Stimulated activated CD4-positive, alpha-beta T cell treated with anti-CD3 and anti-CD28 coated beads, Interleukin-4, amount 100 ng/mL, for 1 hour (primary cell): Measurements from ENCODE around the gene ARHGEF4.

Experiments
- DNase-seq: peaks from one replicate; pipeline ENCODE4 v3.0.0-alpha.2; 2020

The ARHGEF4 gene

DNA sequence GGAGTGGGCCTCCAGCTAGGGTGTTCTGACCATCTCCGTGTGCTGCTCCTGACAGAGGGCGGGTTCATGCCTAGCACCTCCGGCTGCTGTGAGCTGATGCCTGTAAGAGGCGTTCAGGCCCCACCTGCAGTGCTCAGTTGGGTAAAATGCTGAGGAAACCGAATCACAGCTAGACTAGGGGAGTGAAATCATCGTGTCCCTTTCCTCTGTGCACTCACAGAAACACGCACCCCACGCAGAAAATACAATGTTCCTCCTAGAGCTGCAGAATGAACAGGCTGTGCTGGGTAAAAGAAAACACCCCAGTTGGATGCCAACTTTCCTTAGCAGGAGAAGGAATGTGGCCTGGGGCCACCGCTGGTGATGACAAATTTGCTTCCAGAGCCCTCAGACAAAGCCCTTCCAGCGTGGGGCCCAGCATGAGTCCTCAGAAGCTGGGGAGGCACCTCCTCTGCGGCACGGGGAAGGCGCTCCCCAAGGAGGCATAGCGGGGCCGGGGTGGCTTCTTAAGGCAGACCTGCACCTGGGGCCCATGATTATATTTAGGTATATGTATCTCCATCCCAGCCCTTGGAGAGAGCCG lies 16.3 kb upstream of the ARHGEF4 start:
- no peak for DNase-seq

- no peak for DNase-seq
These were observed 14.8 kb upstream of the ARHGEF4 start for GRCh38 chr2:130821867-130822266.

DNA sequence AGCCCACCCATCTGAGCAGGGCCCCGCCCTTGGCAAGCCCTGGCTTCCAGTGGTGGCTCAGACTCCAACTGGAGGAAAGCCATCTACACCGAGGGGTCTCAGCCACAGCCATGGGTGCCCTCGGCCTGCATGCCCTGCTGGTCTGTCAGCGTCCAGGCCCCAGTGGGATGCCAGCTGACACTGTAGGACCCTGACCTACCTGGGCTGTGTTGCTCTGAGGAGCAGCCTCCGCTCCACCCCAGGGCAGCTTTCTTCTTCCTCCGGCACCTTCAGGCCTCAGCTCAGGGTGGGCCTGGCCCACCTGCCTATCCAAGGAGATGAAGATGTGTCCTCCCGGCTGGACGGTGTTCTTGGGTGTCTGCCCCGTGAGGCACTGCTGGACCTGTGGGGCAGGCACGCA lies 13.9 kb upstream of the ARHGEF4 start:
- DNase-seq = no peak

- DNase-seq = no peak
These were observed 13.4 kb upstream of the ARHGEF4 start for GRCh38 chr2:130823171-130823885.

DNA sequence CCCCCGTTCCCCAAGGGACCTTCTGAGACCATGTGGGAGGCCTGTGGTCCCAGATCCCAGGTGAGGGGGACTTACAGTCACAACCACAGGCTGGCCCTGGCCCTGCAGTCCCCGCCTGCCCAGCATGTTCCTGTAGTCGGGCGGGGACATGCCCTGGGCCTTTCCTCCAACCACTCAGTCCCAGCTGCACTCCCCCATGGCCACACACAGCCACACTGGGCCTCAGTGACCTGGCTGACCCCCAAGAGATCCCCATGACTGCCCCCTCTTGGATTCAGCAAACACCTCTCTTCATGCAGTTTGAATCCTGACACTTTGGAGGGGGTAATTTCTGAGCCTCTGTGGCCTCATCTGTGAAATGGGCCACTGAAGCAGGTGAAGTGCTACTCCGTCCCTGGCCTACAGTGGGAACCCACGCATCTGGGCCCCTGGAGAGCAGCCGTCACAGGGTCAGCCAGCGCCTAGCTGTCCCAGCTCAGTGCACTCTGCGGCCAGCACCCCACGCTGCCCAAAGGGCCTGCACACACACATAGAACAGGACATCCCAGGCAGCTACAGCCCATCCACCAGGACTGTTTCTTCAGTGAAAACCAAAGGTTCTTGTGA lies 12.7 kb upstream of the ARHGEF4 start:
- DNase-seq = peak; percentile 18

- peak; percentile 60 for DNase-seq
These were observed 12.1 kb upstream of the ARHGEF4 start for GRCh38 chr2:130824492-130825061.

DNA sequence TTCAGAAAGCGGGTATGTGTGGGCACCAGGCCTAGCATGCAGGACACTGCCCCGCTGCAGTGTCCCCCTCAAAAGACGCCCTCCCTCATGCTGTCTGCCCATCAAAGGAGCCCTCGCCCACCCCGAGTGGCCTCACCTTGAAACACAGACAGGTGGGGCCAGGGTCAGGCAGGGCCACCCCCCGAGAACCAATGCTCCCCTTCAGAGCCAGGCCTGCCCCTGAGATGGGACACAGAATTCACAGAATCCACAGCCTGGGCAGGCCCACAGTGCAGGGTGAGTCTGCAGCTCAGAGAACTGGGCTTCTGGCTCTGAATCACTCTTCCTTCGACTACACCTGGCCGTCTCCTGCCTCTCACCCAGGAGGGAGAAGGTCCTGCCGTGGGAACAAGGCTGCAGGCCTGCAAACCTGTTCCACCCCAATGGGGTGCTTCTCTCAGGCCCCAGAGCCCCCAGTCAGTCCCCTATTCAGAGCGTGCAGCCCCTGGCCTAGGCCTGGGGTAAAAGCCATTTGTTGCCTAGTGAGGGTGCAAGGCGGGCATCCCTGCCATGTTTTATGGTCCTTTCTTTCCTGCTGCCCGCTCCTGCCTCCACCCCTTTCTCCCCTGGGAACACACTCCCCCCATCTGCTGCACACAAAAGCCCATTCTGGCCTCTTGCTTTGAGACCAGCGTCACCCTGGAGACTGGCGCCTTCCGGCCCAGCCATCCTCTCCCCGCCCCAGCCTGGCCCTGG lies 11.3 kb upstream of the ARHGEF4 start:
- no peak for DNase-seq

DNA sequence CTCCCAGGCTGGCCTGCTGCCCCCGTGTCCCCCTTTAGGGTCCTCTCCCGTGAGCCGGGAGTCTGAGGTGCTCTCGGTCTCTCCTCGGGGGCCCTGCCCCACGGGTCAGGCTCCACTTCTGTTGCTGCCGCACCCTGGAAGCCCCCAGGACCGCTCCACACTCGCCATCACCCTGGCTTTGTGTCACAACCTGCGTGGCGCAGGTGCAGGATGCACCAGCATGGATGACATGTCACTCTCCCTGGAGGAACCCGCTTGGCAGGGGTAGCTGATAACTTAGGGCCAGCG lies 10.8 kb upstream of the ARHGEF4 start:
- no peak for DNase-seq

DNA sequence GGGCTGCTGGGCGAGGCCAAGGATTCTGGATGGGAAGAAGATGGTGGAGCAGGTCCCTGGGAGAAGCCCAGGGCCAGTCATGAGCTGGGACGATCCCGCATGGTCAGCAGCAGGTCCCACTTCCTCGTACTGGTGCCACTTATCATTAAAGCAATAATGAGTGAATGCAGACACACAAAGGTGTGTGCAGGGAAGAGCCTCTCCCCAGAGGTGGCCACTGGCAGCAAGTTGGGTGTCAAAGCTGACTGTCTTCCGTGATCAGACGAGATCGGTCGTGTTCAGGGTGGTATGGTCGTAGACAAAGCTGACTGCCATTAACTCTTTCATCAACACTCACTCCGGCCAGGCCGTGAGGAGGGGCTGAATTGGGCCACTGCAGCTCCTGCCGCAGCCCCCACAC lies 10.3 kb upstream of the ARHGEF4 start:
- DNase-seq = no peak

- no peak for DNase-seq
These were observed 9.8 kb upstream of the ARHGEF4 start for GRCh38 chr2:130826821-130827501.

DNA sequence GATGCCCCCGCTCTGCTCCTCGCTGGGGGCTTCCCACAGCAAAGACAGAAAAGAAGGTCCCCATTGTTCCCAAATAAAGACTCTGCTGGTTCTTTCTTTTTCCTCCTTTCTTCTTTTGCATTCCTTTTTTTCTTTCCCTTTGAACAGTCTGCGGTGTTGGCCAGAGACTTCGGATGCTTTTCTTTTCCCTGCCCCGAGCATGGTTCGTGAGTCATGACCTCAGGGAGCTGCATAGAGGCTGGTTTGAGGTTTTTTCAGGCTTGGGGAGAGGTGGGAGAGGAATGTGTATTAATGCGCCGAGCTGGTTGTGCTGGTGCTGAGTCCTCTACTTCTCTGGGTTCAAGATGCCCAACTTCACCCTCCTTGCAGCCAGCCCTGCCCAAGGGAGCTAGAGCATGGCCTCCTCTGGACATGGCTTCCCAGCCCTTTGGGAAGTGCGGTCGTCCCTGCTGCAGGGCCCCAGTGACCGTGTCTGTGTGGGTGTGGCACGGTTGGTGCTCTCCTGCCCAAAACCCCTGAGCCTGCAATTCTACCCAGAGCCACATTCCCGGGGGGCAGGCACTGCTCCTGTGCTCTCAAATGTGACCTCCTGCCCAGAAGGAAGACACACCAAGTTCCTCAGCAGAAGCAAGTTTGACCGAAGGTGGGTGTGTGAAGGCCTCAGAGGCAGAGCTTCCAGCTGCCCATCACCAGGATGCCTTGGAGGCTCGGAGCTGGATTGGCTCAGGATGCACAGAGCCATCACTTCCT lies 9.0 kb upstream of the ARHGEF4 start:
- no peak for DNase-seq

DNA sequence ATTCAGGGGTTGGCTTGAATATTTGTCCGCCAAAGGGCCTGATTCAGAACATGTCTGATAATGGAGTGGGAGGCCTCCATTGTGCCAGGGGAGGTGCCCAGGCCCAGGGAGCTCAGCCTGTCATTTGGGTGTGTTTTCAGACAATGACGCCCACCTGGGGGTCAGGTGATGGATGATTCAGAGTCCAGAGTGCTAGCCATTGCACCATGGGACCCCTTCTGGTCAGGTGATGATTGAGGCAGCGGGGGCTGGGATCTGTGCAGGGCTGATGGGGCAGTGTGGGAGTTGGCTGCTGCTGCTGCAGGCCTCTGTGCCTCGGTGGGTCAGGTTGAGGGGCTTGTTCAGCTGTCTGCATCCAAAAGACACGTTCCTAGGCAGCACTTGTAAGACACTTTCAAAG lies 8.3 kb upstream of the ARHGEF4 start:
- DNase-seq = no peak

DNA sequence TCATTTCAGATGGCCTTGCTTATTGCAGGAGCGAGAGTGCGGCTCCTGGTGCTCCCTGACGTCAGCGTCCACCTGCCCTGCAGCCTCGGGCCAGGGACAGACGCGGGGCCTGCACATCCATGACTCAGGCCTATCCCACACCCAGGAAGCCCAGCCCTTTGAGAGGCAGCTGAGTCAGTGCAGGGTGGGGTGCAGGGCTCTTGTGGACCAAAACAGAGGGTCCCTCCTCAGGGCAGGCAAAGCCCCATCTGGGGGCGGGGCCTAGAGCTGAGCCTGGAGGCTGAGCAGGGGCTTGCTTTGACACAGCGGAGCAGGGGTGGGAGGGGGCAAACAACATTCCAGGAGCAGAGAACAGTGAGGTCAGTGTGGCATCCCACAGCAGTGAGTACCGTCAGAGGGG lies 7.7 kb upstream of the ARHGEF4 start:
- no peak for DNase-seq

DNA sequence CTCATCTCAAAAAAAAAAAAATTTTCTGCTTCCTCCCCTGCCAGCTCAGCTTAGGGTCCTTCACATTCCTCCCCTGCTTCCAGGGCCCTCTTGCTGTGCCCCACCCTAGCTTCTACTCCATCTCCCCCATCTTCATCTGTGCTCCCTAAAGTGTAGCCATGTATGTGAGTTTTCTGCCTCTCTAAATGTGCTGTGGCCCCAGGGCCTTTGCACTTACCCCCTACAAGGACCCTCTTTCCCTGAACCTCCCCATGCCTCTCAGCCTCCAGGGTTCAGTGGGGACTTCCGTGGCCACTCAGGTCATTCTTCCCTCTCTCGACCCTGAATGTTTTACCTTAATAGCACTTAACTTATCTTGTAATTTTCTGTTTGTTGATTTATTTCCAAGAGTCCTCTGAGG lies 6.2 kb upstream of the ARHGEF4 start:
- no peak for DNase-seq

DNA sequence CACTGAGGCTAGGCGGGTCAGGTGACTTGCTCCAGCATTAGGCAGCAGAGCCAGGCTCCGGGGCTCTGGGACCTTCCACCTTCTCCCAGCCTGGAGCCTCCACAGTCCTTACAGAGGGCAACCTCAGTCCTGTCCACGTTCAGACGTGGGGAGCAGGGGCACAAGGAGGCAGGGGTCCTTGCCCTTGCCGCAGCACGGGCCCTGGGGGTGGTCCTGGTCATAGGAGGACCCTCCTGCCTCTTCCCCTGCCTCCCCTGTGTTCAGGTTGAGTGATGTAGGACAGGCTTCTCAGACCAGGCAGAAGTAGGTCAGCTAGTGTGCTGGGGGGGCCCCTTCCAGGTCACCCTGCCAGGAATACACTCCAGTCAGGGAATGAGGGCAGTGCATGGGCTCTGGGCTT lies 5.4 kb upstream of the ARHGEF4 start:
- no peak for DNase-seq

DNA sequence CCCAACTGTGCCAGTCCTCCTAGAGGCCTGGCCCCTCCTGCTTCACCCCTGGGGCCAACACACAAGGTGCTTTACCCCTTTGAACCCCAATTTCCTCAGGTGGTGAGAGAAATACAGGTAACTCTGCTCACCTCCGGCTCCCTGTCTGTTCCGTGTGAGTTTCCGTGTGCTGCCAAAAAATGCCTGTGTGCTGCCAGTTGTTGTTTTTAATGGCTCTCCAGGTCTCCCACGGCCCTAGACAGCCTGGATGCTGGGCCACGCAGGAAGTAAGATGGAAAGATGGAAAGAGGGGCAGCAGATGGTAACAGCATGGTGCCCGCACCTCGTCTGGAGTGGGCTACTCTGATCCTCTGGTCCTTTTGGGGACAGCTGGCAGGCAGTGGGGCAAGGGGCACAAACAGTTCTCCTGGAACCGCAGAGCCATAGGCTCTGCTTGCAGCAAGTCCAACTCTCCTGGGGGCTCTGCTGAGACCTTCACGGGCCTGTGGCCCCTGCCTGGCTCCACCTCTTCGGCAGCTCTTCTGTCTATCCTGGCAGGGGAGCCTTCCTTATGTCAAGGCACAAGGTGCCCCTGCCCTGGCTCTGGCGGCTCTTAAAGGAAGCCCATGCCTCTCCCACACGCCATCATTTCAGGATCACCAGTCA lies 4.3 kb upstream of the ARHGEF4 start:
- DNase-seq = no peak

DNA sequence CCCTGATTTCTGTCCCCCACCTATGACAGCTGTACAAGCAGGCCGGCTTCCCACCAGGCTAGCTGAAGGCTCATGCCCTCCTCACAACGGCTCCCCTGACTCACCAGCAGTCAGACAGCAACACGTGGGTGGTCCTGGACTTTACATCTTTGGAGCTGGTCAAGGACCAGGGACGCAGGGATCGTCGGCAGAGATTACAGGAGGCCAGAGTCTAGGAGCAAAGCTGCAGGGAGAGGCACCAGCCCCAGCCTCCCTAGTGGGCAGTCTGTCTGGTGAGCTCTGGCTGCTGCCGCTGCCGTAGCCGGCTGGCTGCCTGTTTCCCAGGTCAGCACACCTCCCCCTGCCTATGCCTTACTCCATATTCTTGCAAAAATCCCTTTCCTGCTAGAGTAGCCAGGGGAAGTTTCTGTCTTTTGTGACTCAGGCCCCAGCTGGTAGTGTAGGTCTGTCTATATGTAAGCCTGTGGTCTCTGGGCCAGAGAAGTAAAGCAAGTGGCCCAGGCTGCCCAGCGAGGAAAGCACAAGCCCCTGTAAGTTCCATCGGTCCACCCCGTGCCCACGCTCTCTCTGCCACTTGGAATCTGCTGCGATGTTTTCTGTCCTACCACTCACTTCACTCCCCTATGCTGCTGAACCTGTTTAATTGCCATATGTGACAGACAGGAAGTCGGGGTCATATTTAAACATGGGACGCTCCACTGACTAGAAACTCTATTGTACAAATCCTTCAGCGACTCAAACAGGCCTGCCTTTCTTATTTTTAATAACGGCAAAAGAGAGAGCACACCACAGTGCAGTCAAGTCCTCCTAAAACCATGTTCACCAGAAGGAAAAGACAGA lies 2.4 kb upstream of the ARHGEF4 start:
- DNase-seq = no peak

DNA sequence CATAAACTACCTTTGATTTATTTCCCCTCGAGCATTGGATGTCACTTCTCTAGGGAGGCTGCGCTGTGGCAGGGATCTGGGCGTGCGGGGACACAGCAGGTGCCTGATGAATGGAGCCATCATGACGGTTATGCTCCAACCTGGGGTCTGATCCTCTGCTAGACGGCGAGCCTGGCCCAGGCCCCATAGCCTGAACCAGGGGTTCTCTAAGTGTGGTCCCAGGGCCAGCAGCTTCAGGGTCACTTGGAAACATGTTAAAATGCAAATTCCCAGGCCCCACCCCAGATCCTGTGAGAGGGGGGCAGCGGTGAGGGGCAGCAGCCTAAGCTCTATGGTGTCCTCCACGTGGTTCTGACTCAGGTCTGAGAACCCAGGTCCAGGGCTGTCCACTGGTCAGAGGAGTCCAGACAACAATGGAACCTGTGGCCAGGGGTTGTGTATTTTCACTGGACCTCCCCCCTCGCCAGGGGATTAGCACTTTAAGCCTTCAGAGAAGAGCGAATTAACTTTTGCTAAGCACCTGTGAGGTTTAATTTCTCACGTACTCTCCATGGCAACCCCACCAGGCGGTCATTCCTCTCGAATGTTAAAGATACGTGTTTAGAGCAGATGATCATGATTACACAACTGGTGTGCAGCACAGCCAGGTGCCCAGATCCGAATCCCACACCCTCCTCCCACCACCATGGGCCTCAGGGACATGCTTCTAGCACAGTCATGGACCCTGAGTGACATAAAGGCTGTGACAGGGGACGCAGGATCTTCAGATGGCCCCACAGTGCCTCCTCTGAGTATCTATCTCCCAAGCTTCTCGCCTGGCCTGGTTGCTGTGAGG lies 1.6 kb upstream of the ARHGEF4 start:
- no peak for DNase-seq

GRCh38 chr2:130835766-130836015 lies 1.0 kb upstream of the ARHGEF4 start:
- no peak for DNase-seq

- no peak for DNase-seq
These were observed 579 bp downstream of the ARHGEF4 start for GRCh38 chr2:130837175-130837810.
